ENCODE measurements around the gene TCF3.

TCF3 gene

GRCh38 chr19:1626417-1627010, 25.9 kb downstream of the TCF3 start:
- no peak for DNase-seq (ENCODE audit: low spot score)
- H3K4me3 ChIP-seq, result no peak overlapping the region

GRCh38 chr19:1624458-1624857, 28.0 kb downstream of the TCF3 start:
- H3K27ac ChIP-seq, result no peak overlapping the region
- H3K4me3 ChIP-seq, result no peak overlapping the region
- TF ChIP-seq CTCF (IDR thresholded peaks at IDR 0.05), result no peak
- no peak for DNase-seq (ENCODE audit: low spot score)

More at GRCh38 chr19:1626417-1627010, 25.9 kb downstream of the TCF3 start:
- TF ChIP-seq CTCF (IDR thresholded peaks at IDR 0.05), result no peak
- no peak overlapping the region for H3K27ac ChIP-seq

GRCh38 chr19:1622541-1622940, 29.9 kb downstream of the TCF3 start:
- no peak overlapping the region for H3K4me3 ChIP-seq
- TF ChIP-seq CTCF (IDR thresholded peaks at IDR 0.05), result no peak
- no peak overlapping the region for H3K27ac ChIP-seq
- no peak for DNase-seq (ENCODE audit: low spot score)

GRCh38 chr19:1622007-1622406, 30.4 kb downstream of the TCF3 start:
- no peak for DNase-seq (ENCODE audit: low spot score)
- H3K27ac ChIP-seq, result no peak overlapping the region
- no peak for TF ChIP-seq CTCF (IDR thresholded peaks at IDR 0.05)
- H3K4me3 ChIP-seq, result no peak overlapping the region

GRCh38 chr19:1621574-1621973, 30.8 kb downstream of the TCF3 start:
- Histone ChIP-seq H3K27ac (no peak overlapping the region), H3K4me3 (no peak overlapping the region)
- DNase-seq (ENCODE audit: low spot score), result no peak
- TF ChIP-seq CTCF (IDR thresholded peaks at IDR 0.05), result no peak

- TF ChIP-seq CTCF (IDR thresholded peaks at IDR 0.05), result no peak
- no peak overlapping the region for H3K4me3 ChIP-seq
- H3K27ac ChIP-seq, result no peak overlapping the region
- DNase-seq (ENCODE audit: low spot score), result no peak
Observed at GRCh38 chr19:1621021-1621420, 31.4 kb downstream of the TCF3 start.

- DNase-seq (ENCODE audit: low spot score), result no peak
- Histone ChIP-seq H3K4me3 (no peak overlapping the region), H3K27ac (no peak overlapping the region)
- TF ChIP-seq CTCF (IDR thresholded peaks at IDR 0.05), result no peak
Observed at GRCh38 chr19:1620502-1620901, 31.9 kb downstream of the TCF3 start.
